ENCODE data around the gene MED9. TPM values are rescaled to one million over a fixed set of nuclear protein-coding genes. Genes with fewer than 3 reads are reported as not detected.

MED9 gene
- total RNA-seq, 1 donor from 2014 or later: 18.9 TPM

GRCh38 chr17:17455173-17455572, 21.6 kb upstream of the MED9 start:
- no peak overlapping the region for H3K4me3 ChIP-seq
- no peaks in the 10 kb centered on the region for H3K9me3 ChIP-seq
- H3K36me3 ChIP-seq: no peaks in the 10 kb centered on the region
- no peak for DNase-seq (ENCODE audit: extremely low spot score in 2 of 2)
- no peak overlapping the region for H3K27ac ChIP-seq
- no peaks in the 10 kb centered on the region for H3K4me1 ChIP-seq
- TF ChIP-seq, protein P1, sequence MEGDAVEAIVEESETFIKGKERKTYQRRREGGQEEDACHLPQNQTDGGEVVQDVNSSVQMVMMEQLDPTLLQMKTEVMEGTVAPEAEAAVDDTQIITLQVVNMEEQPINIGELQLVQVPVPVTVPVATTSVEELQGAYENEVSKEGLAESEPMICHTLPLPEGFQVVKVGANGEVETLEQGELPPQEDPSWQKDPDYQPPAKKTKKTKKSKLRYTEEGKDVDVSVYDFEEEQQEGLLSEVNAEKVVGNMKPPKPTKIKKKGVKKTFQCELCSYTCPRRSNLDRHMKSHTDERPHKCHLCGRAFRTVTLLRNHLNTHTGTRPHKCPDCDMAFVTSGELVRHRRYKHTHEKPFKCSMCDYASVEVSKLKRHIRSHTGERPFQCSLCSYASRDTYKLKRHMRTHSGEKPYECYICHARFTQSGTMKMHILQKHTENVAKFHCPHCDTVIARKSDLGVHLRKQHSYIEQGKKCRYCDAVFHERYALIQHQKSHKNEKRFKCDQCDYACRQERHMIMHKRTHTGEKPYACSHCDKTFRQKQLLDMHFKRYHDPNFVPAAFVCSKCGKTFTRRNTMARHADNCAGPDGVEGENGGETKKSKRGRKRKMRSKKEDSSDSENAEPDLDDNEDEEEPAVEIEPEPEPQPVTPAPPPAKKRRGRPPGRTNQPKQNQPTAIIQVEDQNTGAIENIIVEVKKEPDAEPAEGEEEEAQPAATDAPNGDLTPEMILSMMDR (IDR thresholded peaks at IDR 0.05): no peak
- TF ChIP-seq POLR2A (IDR thresholded peaks at IDR 0.05) (no peak), POLR2AphosphoS5 (IDR thresholded peaks at IDR 0.05; ENCODE audit: insufficient read depth in 1 of 2, low read depth in 1 of 2) (no peak)
- H3K27me3 ChIP-seq: no peaks in the 10 kb centered on the region
- intact Hi-C loops (cut with DNase I): no loop called here

GRCh38 chr17:17456251-17456650, 20.5 kb upstream of the MED9 start:
- Histone ChIP-seq H3K9me3 (no peaks in the 10 kb centered on the region), H3K4me1 (no peaks in the 10 kb centered on the region), H3K36me3 (no peaks in the 10 kb centered on the region), H3K4me3 (no peak overlapping the region), H3K27me3 (no peaks in the 10 kb centered on the region), H3K27ac (no peak overlapping the region)
- peak in 1 of 2 donors; percentile 67 for DNase-seq (ENCODE audit: extremely low spot score in 2 of 2)
- TF ChIP-seq, protein P1 (IDR thresholded peaks at IDR 0.05): no peak
- TF ChIP-seq POLR2A (IDR thresholded peaks at IDR 0.05) (no peak), POLR2AphosphoS5 (IDR thresholded peaks at IDR 0.05; ENCODE audit: insufficient read depth in 1 of 2, low read depth in 1 of 2) (no peak)
- intact Hi-C loops (cut with DNase I): no loop called here

GRCh38 chr17:17457680-17458079, 19.1 kb upstream of the MED9 start:
- DNase-seq (ENCODE audit: extremely low spot score in 2 of 2): no peak
- no peaks in the 10 kb centered on the region for H3K4me1 ChIP-seq
- H3K36me3 ChIP-seq: no peaks in the 10 kb centered on the region
- no peak overlapping the region for H3K4me3 ChIP-seq
- intact Hi-C loops (cut with DNase I): no loop called here
- H3K9me3 ChIP-seq: no peaks in the 10 kb centered on the region
- H3K27ac ChIP-seq: no peak overlapping the region
- no peak for TF ChIP-seq POLR2AphosphoS5 (IDR thresholded peaks at IDR 0.05; ENCODE audit: insufficient read depth in 1 of 2, low read depth in 1 of 2)
- TF ChIP-seq, protein P1 (IDR thresholded peaks at IDR 0.05): no peak
- TF ChIP-seq POLR2A (IDR thresholded peaks at IDR 0.05): no peak
- H3K27me3 ChIP-seq: no peaks in the 10 kb centered on the region

DNA sequence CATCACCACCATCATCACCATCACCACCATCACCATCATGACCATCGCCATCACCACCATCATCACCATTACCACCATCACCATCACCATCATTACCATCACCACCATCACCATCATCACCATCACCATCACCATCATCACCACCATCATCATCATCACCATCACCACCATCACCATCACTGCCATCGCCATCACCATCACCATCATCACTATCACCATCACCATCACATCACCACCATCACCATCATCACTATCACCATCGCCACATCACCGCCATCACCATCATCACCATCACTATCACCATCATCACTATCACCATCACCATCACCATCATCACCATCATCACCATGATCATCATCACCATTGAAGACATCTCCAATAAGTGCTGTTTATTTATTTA, 16.8 kb upstream of the MED9 start:
- intact Hi-C loops (cut with DNase I): no loop called here
- no peaks in the 10 kb centered on the region for H3K36me3 ChIP-seq
- H3K4me1 ChIP-seq: no peaks in the 10 kb centered on the region
- TF ChIP-seq POLR2AphosphoS5 (IDR thresholded peaks at IDR 0.05; ENCODE audit: insufficient read depth in 1 of 2, low read depth in 1 of 2) (no peak), POLR2A (IDR thresholded peaks at IDR 0.05) (no peak)
- TF ChIP-seq, protein P1 (IDR thresholded peaks at IDR 0.05): no peak
- no peaks in the 10 kb centered on the region for H3K9me3 ChIP-seq
- H3K4me3 ChIP-seq: no peak overlapping the region
- H3K27me3 ChIP-seq: no peaks in the 10 kb centered on the region
- H3K27ac ChIP-seq: no peak overlapping the region
- DNase-seq (ENCODE audit: extremely low spot score in 2 of 2): no peak

DNA sequence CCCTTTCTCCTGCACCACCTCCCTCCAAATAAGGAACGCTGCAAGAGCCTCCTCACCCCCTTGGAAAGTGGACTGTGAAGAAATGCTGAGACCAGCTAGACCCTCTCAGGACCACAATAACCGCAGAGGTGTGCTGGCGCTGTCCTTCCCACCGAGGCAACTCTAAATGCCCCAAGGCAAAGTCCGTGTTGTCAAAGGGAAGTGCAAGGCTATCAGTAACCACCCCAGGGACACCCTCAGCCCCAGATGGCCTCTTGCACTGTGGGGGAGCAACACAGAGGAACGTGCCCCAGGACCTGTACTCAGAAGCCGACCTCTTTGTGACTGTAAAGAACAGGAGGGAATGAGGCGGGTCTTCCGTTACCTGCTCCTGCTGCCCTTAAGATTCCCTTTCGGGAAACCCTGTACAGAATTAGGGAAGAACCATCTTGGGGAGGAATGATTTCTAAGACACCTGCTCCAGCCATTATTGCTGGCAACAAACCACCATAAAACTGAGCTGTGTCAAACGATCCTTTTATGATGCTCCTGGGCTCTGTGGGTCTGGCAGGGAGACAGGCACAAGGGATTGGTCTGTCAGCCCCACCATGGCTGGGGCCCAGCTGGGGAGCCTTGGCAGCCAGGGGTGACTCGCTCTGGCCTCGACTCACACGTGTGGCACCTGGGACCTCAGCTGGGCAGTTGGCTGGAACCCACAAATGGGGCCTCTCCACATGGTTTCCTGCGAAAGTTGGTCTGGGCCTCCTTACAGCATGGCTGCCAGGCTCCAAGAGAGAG, 14.6 kb upstream of the MED9 start:
- H3K27me3 ChIP-seq: no peaks in the 10 kb centered on the region
- no peaks in the 10 kb centered on the region for H3K36me3 ChIP-seq
- intact Hi-C loops (cut with DNase I): no loop called here
- H3K9me3 ChIP-seq: no peaks in the 10 kb centered on the region
- DNase-seq (ENCODE audit: extremely low spot score in 2 of 2): no peak
- H3K27ac ChIP-seq: no peak overlapping the region
- TF ChIP-seq, protein P1 (IDR thresholded peaks at IDR 0.05): no peak
- TF ChIP-seq POLR2AphosphoS5 (IDR thresholded peaks at IDR 0.05; ENCODE audit: insufficient read depth in 1 of 2, low read depth in 1 of 2) (no peak), POLR2A (IDR thresholded peaks at IDR 0.05) (no peak)
- H3K4me1 ChIP-seq: no peaks in the 10 kb centered on the region
- no peak overlapping the region for H3K4me3 ChIP-seq

Measured in vagina (tissue), 2 donors.